Measurements from ENCODE around the gene FAM118B.

DNA sequence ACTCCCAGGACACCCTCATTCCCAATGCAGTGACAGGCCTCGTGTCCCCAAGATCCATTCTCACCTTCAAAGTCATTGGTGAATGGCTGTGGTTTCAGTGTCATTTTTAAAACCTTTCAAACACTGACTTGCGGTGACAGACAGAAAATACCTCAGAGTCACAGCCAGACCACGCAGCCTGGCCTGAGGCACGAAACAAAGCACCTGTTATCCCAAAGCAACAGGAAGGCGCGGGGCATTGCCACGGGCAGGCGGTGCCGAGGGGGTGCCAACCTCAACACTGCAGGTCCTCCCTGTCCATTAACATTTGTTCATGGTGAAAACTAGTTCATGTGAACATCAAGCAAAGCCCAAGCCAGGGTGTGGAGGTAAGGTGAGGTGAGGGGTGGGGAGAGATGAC, 38.3 kb upstream of the FAM118B start:
- TF ChIP-seq EZH2 (IDR thresholded peaks at IDR 0.05; ENCODE audit: low read length, missing control alignments), result no peak
- TF ChIP-seq, protein P1, sequence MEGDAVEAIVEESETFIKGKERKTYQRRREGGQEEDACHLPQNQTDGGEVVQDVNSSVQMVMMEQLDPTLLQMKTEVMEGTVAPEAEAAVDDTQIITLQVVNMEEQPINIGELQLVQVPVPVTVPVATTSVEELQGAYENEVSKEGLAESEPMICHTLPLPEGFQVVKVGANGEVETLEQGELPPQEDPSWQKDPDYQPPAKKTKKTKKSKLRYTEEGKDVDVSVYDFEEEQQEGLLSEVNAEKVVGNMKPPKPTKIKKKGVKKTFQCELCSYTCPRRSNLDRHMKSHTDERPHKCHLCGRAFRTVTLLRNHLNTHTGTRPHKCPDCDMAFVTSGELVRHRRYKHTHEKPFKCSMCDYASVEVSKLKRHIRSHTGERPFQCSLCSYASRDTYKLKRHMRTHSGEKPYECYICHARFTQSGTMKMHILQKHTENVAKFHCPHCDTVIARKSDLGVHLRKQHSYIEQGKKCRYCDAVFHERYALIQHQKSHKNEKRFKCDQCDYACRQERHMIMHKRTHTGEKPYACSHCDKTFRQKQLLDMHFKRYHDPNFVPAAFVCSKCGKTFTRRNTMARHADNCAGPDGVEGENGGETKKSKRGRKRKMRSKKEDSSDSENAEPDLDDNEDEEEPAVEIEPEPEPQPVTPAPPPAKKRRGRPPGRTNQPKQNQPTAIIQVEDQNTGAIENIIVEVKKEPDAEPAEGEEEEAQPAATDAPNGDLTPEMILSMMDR (conservative IDR thresholded peaks at IDR 0.05 in 1 of 2, IDR thresholded peaks at IDR 0.05 in 1 of 2; ENCODE audit: low read depth in 1 of 2, low read length in 2 of 2), result no peak
